Endothelial cell of umbilical vein (primary cell): ENCODE results near the gene LGALS1. TPM values are rescaled to one million over a fixed set of nuclear protein-coding genes. Genes with fewer than 3 reads are reported as not detected.
A peak's percentile ranks its signal among the peaks of the same experiment; 100 is the strongest.

Source experiments
- BruUV-seq: library from RNA; stranded (reverse); fragments of 400-500 nt; replicated peaks from 2 replicates; lab custom pipeline; 2021; lab: Mats Ljungman, UMichigan
- CTCF ChIA-PET: fragments of 300-600, 350-600 bp; sonication (Branson Sonifier 250); formaldehyde crosslinking; loops from one replicate; lab custom pipeline; 2021; ENCODE audit warnings: antibody characterized with exemption, inconsistent platforms; lab: Charles Lee
- POLR2A ChIA-PET: fragments of 300-600, 350-600 bp; sonication (Branson Sonifier 250); formaldehyde crosslinking; loops from one replicate; lab custom pipeline; 2021; ENCODE audit warnings: antibody characterized with exemption, inconsistent platforms; lab: Charles Lee
- DNase-seq: peaks from one replicate; pipeline ENCODE4 v3.0.0-alpha.2; 2011; ENCODE audit warnings: low read depth, low spot score
- FAIRE-seq: peaks from 2 replicates; lab custom pipeline; 2011; peaks lifted over from hg19 to GRCh38; lab: Jason Lieb, UNC
- H2AFZ ChIP-seq: 2 replicates; pipeline ENCODE4 v1.6.0; 2012; ENCODE audit warnings: low read depth, low read length, control low read depth, inconsistent platforms
- H3K27ac ChIP-seq: 2 replicates; pipeline ENCODE4 v1.5.1; 2011; ENCODE audit warnings: low read depth, mild to moderate bottlenecking, control low read depth, low read length, moderate library complexity; ENCODE audit not compliant: insufficient read depth
- H3K27me3 ChIP-seq, 2 experiments: 2 replicates each; pipeline versions ENCODE4 v1.6.0 to v1.6.1; 2011; ENCODE audit warnings: low read length in 2 of 2, mixed read lengths in 1 of 2; ENCODE audit not compliant: control insufficient read depth in 2 of 2, insufficient read depth in 2 of 2
- H3K36me3 ChIP-seq, 2 experiments: 2 replicates in 1 of 2; 3 replicates in 1 of 2; pipeline ENCODE4 v1.5.1; 2011; ENCODE audit warnings: low read length in 2 of 2, mild to moderate bottlenecking in 1 of 2, moderate library complexity in 1 of 2; ENCODE audit not compliant: control insufficient read depth in 2 of 2, insufficient read depth in 2 of 2; ENCODE audit errors: extremely low read depth in 1 of 2
- H3K4me1 ChIP-seq: 3 replicates; pipeline ENCODE4 v1.5.1; 2011; ENCODE audit warnings: mild to moderate bottlenecking, low read length; ENCODE audit not compliant: control insufficient read depth, insufficient read depth; ENCODE audit errors: extremely low read depth
- H3K4me2 ChIP-seq: 2 replicates; pipeline ENCODE4 v1.6.1; 2011; ENCODE audit warnings: low read length, control low read depth, mixed read lengths; ENCODE audit not compliant: insufficient read depth
- H3K4me3 ChIP-seq, 3 experiments: fragments of 200-600 bp in 1 of 3; sonication (generic), shearing (Covaris generic) in 1 of 3; replicated peaks in 1 of 3; 2 replicates each; pipeline ENCODE4 v1.5.1; 2011 to 2016; ENCODE audit warnings: control low read depth in 3 of 3, low read length in 3 of 3, mild to moderate bottlenecking in 2 of 3, inconsistent platforms in 1 of 3, low read depth in 1 of 3, moderate library complexity in 1 of 3; ENCODE audit not compliant: insufficient read depth in 1 of 3
- H3K79me2 ChIP-seq: 2 replicates; pipeline ENCODE4 v1.6.0; 2012; ENCODE audit warnings: low read length, inconsistent platforms; ENCODE audit not compliant: control insufficient read depth, insufficient read depth
- H3K9ac ChIP-seq: replicated peaks from 2 replicates; pipeline ENCODE3; 2011; ENCODE audit warnings: low read length, control low read depth; ENCODE audit not compliant: insufficient read depth; ENCODE audit errors: extremely low read depth
- H3K9me1 ChIP-seq: replicated peaks from 3 replicates; pipeline ENCODE4 v1.6.0; 2011; ENCODE audit warnings: mild to moderate bottlenecking, low read length; ENCODE audit not compliant: control insufficient read depth, insufficient read depth; ENCODE audit errors: extremely low read depth
- H3K9me3 ChIP-seq: replicated peaks from 2 replicates; pipeline ENCODE4 v1.5.1; 2012; ENCODE audit warnings: low read length, inconsistent platforms; ENCODE audit not compliant: control insufficient read depth, insufficient read depth
- H4K20me1 ChIP-seq: replicated peaks from 2 replicates; pipeline ENCODE3; 2011; ENCODE audit warnings: mild to moderate bottlenecking, low read length; ENCODE audit not compliant: control insufficient read depth, insufficient read depth; ENCODE audit errors: extremely low read depth
- EZH2 ChIP-seq: IDR thresholded peaks from 2 replicates; pipeline ENCODE4 v1.6.1; 2012; ENCODE audit warnings: borderline replicate concordance, low read depth, mild to moderate bottlenecking, moderate library complexity, low read length, inconsistent platforms; ENCODE audit not compliant: severe bottlenecking
- FOS ChIP-seq: IDR thresholded peaks from 2 replicates; pipeline ENCODE4 v1.6.1; 2011; ENCODE audit warnings: mild to moderate bottlenecking, low read length, moderate library complexity, borderline replicate concordance; ENCODE audit not compliant: insufficient read depth
- GATA2 ChIP-seq: IDR thresholded peaks from 2 replicates; pipeline ENCODE4 v1.7.0; 2011; ENCODE audit warnings: low read depth, mild to moderate bottlenecking, moderate library complexity, mixed read lengths, low read length; ENCODE audit not compliant: insufficient read length, insufficient read depth
- JUN ChIP-seq: IDR thresholded peaks from 2 replicates; pipeline ENCODE4 v1.6.1; 2011; ENCODE audit warnings: borderline replicate concordance, low read depth; ENCODE audit not compliant: insufficient read length, insufficient read depth
- MYC ChIP-seq: IDR thresholded peaks from one replicate; pipeline ENCODE4 v1.6.1; 2011; ENCODE audit warnings: mild to moderate bottlenecking, low read depth, low read length
- POLR2A ChIP-seq: IDR thresholded peaks from 2 replicates; pipeline ENCODE4 v1.6.1; 2012; ENCODE audit warnings: low read depth, mild to moderate bottlenecking, control low read depth, low read length
- POLR2AphosphoS5 ChIP-seq: IDR thresholded peaks from 2 replicates; pipeline ENCODE4 v1.6.1; 2012; ENCODE audit warnings: low read depth, mild to moderate bottlenecking, control low read depth, low read length, moderate library complexity; ENCODE audit not compliant: insufficient read depth
- dilution Hi-C: fragments of 300-500 bp; cut with MboI; formaldehyde crosslinking; loops from one replicate; pipeline ENCODE4 v1.15.0; 2019; ENCODE audit warnings: low sequenced_read_pairs; ENCODE audit not compliant: extremely low pct_ligation_motif_present
- intact Hi-C: fragments of 100-400 bp; cut with micrococcal nuclease; formaldehyde crosslinking; loops from one replicate; pipeline ENCODE4 v1.10.0; 2022
- polyA plus RNA-seq, 4 experiments: library from polyadenylated mRNA; depleted of rRNA in 3 of 4; stranded (reverse) in 3 of 4; unstranded in 1 of 4; fragments of >200 nt; gene quantifications; 2 replicates each; pipeline versions ENCODE4 v1.2.1 to v1.2.3, GENCODE V29; 2011 to 2012; ENCODE audit warnings: missing spikeins in 1 of 4
- total RNA-seq: library from RNA; stranded (reverse); gene quantifications from 2 replicates; pipeline ENCODE4 v1.2.3, GENCODE V29; 2021
- TF ChIP-seq, protein P1 (sequence below), 2 donors: IDR thresholded peaks; 1 replicate in 1 of 2; 2 replicates in 1 of 2; pipeline ENCODE4 v1.5.1; 2011; ENCODE audit warnings: low read length in 2 of 2, mild to moderate bottlenecking in 2 of 2, moderate library complexity in 2 of 2, control low read depth in 1 of 2, inconsistent platforms in 1 of 2, low read depth in 1 of 2; ENCODE audit not compliant: insufficient read depth in 1 of 2; ENCODE audit errors: extremely low read depth in 1 of 2
- TF ChIP-seq, protein P2 (sequence below): IDR thresholded peaks from 2 replicates; pipeline ENCODE4 v1.6.1; 2011; ENCODE audit not compliant: insufficient read depth, insufficient read length

Gene LGALS1
- total and polyA plus RNA-seq, 2 donors (not counting 3 experiments of a cell fraction or from before 2014, with no cell fraction given) = 2,698 to 13,642 TPM

DNA sequence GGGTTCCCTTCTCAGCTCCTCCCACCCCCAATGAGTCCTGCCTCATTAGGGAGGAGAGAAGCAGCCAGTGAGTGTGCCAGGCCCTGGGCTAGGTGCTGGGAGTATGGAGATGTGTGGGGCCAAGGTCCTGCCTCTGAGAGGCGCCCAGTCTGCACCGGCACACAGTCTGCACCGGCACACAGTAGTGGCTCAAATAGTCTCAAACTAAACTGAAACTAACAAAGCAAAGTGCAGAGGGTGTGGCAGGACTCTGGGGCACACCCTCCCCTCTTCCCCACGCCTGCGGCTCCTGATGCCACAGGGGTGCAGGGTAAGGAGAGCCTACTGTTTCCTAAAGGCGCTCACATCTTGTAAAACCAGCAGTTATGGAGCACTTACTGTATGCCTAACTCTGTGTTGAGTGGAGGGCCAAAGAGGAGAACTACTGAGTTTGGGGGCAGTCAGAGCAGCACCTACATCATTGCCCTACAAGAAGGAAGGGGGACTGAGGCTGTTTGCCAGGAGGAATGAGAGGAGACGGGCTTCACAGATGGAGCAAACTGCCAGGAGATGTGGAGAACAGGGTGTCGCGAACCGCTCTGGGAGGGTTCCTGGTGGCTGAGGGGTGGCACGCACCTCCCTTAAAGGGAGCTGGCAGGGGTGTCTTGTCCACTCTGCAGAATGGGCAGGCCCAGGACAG lies 36.9 kb upstream of the LGALS1 start:
- Histone ChIP-seq H3K36me3 (no peaks in the 10 kb centered on the region), H2AFZ (no peak overlapping the region), H3K27ac (no peak overlapping the region), H4K20me1 (no peaks in the 10 kb centered on the region), H3K4me3 (no peak overlapping the region), H3K9me3 (no peaks in the 10 kb centered on the region), H3K27me3 (no peaks in the 10 kb centered on the region), H3K79me2 (no peaks in the 10 kb centered on the region), H3K4me1 (peaks cover 14% of the 10 kb centered on the region), H3K9ac (no peak overlapping the region), H3K9me1 (no peaks in the 10 kb centered on the region), H3K4me2 (no peak overlapping the region)
- TF ChIP-seq, protein P1, sequence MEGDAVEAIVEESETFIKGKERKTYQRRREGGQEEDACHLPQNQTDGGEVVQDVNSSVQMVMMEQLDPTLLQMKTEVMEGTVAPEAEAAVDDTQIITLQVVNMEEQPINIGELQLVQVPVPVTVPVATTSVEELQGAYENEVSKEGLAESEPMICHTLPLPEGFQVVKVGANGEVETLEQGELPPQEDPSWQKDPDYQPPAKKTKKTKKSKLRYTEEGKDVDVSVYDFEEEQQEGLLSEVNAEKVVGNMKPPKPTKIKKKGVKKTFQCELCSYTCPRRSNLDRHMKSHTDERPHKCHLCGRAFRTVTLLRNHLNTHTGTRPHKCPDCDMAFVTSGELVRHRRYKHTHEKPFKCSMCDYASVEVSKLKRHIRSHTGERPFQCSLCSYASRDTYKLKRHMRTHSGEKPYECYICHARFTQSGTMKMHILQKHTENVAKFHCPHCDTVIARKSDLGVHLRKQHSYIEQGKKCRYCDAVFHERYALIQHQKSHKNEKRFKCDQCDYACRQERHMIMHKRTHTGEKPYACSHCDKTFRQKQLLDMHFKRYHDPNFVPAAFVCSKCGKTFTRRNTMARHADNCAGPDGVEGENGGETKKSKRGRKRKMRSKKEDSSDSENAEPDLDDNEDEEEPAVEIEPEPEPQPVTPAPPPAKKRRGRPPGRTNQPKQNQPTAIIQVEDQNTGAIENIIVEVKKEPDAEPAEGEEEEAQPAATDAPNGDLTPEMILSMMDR (IDR thresholded peaks at IDR 0.05; ENCODE audit: extremely low read depth in 1 of 2, insufficient read depth in 1 of 2, low read depth in 1 of 2, low read length in 2 of 2) = no peak
- no peak for TF ChIP-seq GATA2
- POLR2A ChIA-PET = no interaction called here
- intact Hi-C loops = no loop called here
- no TSS peak for BruUV-seq
- FAIRE-seq (no peak), DNase-seq (no peak)
- dilution Hi-C loops = no loop called here
- CTCF ChIA-PET = interaction anchor here (0.6 to 1.7 kb wide), 4 partner anchors 19 to 177 kb away, joined by 3 to 8 read pairs (median 3); no protein-coding TSS in a partner anchor

DNA sequence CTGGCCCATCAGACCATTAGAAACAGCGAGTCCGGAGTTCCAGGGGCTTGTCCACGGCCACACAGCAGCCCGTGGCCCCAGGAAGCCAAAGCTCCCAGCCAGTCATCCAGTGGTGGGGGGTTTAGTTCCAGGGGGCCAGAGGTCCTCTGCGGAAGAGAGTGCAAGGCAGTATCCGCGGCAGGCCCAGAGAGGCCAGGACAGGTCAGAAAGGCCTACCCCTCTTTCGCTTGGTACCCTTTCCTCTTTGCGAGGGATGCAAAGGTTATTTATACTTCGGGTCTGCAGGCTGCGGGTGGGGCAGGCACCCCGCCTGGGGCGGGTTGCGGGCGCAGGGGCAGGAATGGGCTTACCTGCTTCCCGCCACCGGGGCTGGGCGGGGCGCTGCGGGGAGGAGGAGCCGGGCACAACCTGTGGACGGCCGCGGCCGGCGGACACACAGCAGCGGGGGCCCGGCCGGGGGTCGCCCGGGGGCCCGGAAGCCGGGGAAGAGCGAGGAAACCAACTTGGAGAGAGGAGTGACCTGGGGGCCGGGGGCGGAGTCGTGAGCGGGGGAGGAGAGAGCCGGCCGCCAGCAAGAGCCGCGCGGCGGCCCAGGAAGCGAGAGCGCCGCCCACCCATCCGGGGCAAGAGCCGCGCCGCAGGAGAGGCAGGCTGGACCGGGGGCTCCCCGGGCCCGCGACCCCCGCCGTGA lies 36.2 kb upstream of the LGALS1 start, which contains the start of gene SH3BP1:
Gene SH3BP1, plus strand, starts transcription at position 600 of the 691 bp plus-strand sequence. CDS start 119 bp downstream, outside the sequence.
- Histone ChIP-seq H3K4me3 (peak within 1 kb of the TSS in 2 of 3 experiments; percentile 30 to 38), H3K9me1 (no peaks in the 10 kb centered on the region), H3K9me3 (no peaks in the 10 kb centered on the region), H4K20me1 (no peaks in the 10 kb centered on the region), H3K36me3 (no peaks in the 10 kb centered on the region), H3K4me2 (peak within 1 kb of the TSS; percentile 39), H3K27me3 (no peaks in the 10 kb centered on the region), H3K79me2 (no peaks in the 10 kb centered on the region), H3K27ac (no peak within 1 kb of the TSS), H2AFZ (peak within 1 kb of the TSS; percentile 62), H3K9ac (peak within 1 kb of the TSS; percentile 20), H3K4me1 (peaks cover 7% of the 10 kb centered on the region)
- CTCF ChIA-PET = interaction anchor here (1.0 kb wide), 1 partner anchor 32 kb away, joined by 3 read pairs; no protein-coding TSS in a partner anchor
- POLR2A ChIA-PET = interaction anchor here (0.7 kb wide), 1 partner anchor 36 kb away, joined by 8 read pairs; the partner anchor contains the start of gene LGALS1
- FAIRE-seq (no peak), DNase-seq (no peak)
- no TSS peak for BruUV-seq
- intact Hi-C loops (no loop called here), dilution Hi-C loops (no loop called here)
- no peak for TF ChIP-seq FOS
- no peak for TF ChIP-seq GATA2
- TF ChIP-seq, protein P1 (IDR thresholded peaks at IDR 0.05; ENCODE audit: extremely low read depth in 1 of 2, insufficient read depth in 1 of 2, low read depth in 1 of 2, low read length in 2 of 2) = no peak
- TF ChIP-seq JUN = no peak
- TF ChIP-seq POLR2A = no peak
- no peak for TF ChIP-seq POLR2AphosphoS5
- no peak for TF ChIP-seq EZH2
- TF ChIP-seq MYC = no peak
- TF ChIP-seq, protein P2, sequence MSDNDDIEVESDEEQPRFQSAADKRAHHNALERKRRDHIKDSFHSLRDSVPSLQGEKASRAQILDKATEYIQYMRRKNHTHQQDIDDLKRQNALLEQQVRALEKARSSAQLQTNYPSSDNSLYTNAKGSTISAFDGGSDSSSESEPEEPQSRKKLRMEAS = no peak
